Kidney (tissue), 14 donors: ENCODE data around the gene NOD2. TPM values are rescaled to one million over a fixed set of nuclear protein-coding genes. Genes with fewer than 3 reads are reported as not detected.

Experiments
- DNase-seq, 5 donors: peaks; one replicate each; pipeline ENCODE4 v3.0.0-alpha.2; 2013 to 2020
- FAIRE-seq: peaks from 2 replicates; lab custom pipeline; 2012; peaks lifted over from hg19 to GRCh38; lab: Jason Lieb, UNC
- H3K27ac ChIP-seq, 2 donors: one replicate each; pipeline ENCODE4 v1.7.0; 2013; ENCODE audit warnings: low read depth in 2 of 2, low read length in 2 of 2, inconsistent platforms in 1 of 2
- H3K27me3 ChIP-seq: one replicate; pipeline ENCODE4 v1.7.1; 2013; ENCODE audit warnings: low read length, inconsistent platforms; ENCODE audit not compliant: control insufficient read depth, insufficient read depth
- H3K36me3 ChIP-seq, 3 donors: one replicate each; pipeline versions ENCODE4 v1.7.0 to v1.7.1; 2013; ENCODE audit warnings: low read length in 3 of 3, control low read depth in 1 of 3, inconsistent platforms in 1 of 3; ENCODE audit not compliant: insufficient read depth in 3 of 3, control insufficient read depth in 2 of 3
- H3K4me1 ChIP-seq, 3 donors: one replicate each; pipeline versions ENCODE4 v1.7.0 to v1.7.1; 2013; ENCODE audit warnings: low read length in 3 of 3, inconsistent platforms in 1 of 3, low read depth in 1 of 3; ENCODE audit not compliant: control insufficient read depth in 2 of 3, insufficient read depth in 2 of 3
- H3K4me3 ChIP-seq, 3 donors: one replicate each; pipeline versions ENCODE4 v1.7.0 to v1.8.1; 2013; ENCODE audit warnings: low read length in 3 of 3, control low read depth in 1 of 3, inconsistent platforms in 1 of 3
- H3K9ac ChIP-seq, 3 donors: one replicate each; pipeline versions ENCODE4 v1.7.0 to v1.7.1; 2013; ENCODE audit warnings: low read length in 3 of 3, control low read depth in 1 of 3, inconsistent platforms in 1 of 3
- H3K9me3 ChIP-seq, 3 donors: one replicate each; pipeline versions ENCODE4 v1.7.0 to v1.7.1; 2013; ENCODE audit warnings: low read length in 3 of 3, control low read depth in 1 of 3, inconsistent platforms in 1 of 3; ENCODE audit not compliant: control insufficient read depth in 2 of 3, insufficient read depth in 1 of 3
- CTCF ChIP-seq: IDR thresholded peaks from 3 replicates; pipeline ENCODE4 v1.5.1; 2012; ENCODE audit warnings: mild to moderate bottlenecking, moderate library complexity, borderline replicate concordance; ENCODE audit not compliant: insufficient read depth; ENCODE audit errors: extremely low read depth
- intact Hi-C: fragments of 100-400 bp; cut with DNase I; formaldehyde crosslinking; loops from one replicate; pipeline ENCODE4 v1.11.1; 2022
- polyA plus RNA-seq: library from polyadenylated mRNA; stranded (reverse); fragments of 350-450 nt; fragmentation: Illumina TruSeq; extraction: RNeasy Lipid Tissue Mini Kit (QIAGEN cat#74804); gene quantifications from one replicate; pipeline ENCODE4 v1.2.3, GENCODE V29; 2014; ENCODE audit warnings: low read depth, low replicate concordance; ENCODE audit not compliant: insufficient read depth
- total RNA-seq: library from RNA; stranded (reverse); fragmentation: NEBNext Ultra II Directional; extraction: Animal tissue kit (Norgen Biotek cat#: 25700); gene quantifications from one replicate; pipeline ENCODE4 v1.2.1, GENCODE V29; 2021
- donor health status: control.
- donor health status: control.
- donor health status: control.
- donor health status: control.
- donor health status: control.
- donor health status: DM: yes; HTN: yes; CAD: no.
- donor health status: Normal renal cell carcinoma (clear cell type).

NOD2 gene
- total and polyA plus RNA-seq, 2 donors from 2014 or later, result 0.22 to 3.6 TPM

- DNase-seq (peak in 1 of 5 donors; percentile 35), FAIRE-seq (no peak)
- H3K27ac ChIP-seq, result no peak overlapping the region
- no peak overlapping the region for H3K4me3 ChIP-seq
- H3K9me3 ChIP-seq, result peaks cover 0 to 6% (median 0%) of the 10 kb centered on the region in 3 donors
- H3K27me3 ChIP-seq, result no peaks in the 10 kb centered on the region
- peaks cover 0 to 4% (median 0%) of the 10 kb centered on the region in 3 donors for H3K4me1 ChIP-seq
- no peaks in the 10 kb centered on the region for H3K36me3 ChIP-seq
- H3K9ac ChIP-seq, result no peak overlapping the region
- intact Hi-C loops, result no loop called here
- TF ChIP-seq CTCF, result no peak
These were observed 29.1 kb upstream of the NOD2 start for GRCh38 chr16:50664270-50664669.

- peak; percentile 37 for FAIRE-seq
- intact Hi-C loops, result no loop called here
These were observed 28.1 kb upstream of the NOD2 start for GRCh38 chr16:50665128-50665878.

GRCh38 chr16:50666658-50667496 is 26.5 kb upstream of the NOD2 start:
- intact Hi-C loops, result no loop called here
- no peaks in the 10 kb centered on the region for H3K27me3 ChIP-seq
- peak in 1 of 5 donors; percentile 37 for DNase-seq
- H3K4me1 ChIP-seq, result peaks cover 0 to 4% (median 0%) of the 10 kb centered on the region in 3 donors
- no peak overlapping the region for H3K4me3 ChIP-seq
- H3K36me3 ChIP-seq, result no peaks in the 10 kb centered on the region
- H3K27ac ChIP-seq, result no peak overlapping the region
- no peak for TF ChIP-seq CTCF
- no peak overlapping the region for H3K9ac ChIP-seq
- FAIRE-seq, result no peak
- H3K9me3 ChIP-seq, result peaks cover 0 to 14% (median under 1%) of the 10 kb centered on the region in 3 donors

More at GRCh38 chr16:50665128-50665878, 28.1 kb upstream of the NOD2 start:
- peak overlapping the region in 2 of 3 donors; percentile 28 to 64 for H3K4me3 ChIP-seq
- peak overlapping the region in 2 of 3 donors; percentile 73 to 78 for H3K9ac ChIP-seq
- H3K9me3 ChIP-seq, result peaks cover 0 to 6% (median 0%) of the 10 kb centered on the region in 3 donors
- peaks cover 0 to 4% (median 0%) of the 10 kb centered on the region in 3 donors for H3K4me1 ChIP-seq
- H3K27me3 ChIP-seq, result no peaks in the 10 kb centered on the region
- TF ChIP-seq CTCF, result peak; percentile 88
- peak; percentile 85 to 89 (median 88) for DNase-seq
- no peak overlapping the region for H3K27ac ChIP-seq
- no peaks in the 10 kb centered on the region for H3K36me3 ChIP-seq
